ENCODE results near the gene SF3B1. TPM values are rescaled to one million over a fixed set of nuclear protein-coding genes. Genes with fewer than 3 reads are reported as not detected.

Gene SF3B1
- total and polyA plus RNA-seq, 2 of the 13 experiments (the other 11 are each of a cell fraction or from before 2014, with no cell fraction given), result 387 to 750 TPM

DNA sequence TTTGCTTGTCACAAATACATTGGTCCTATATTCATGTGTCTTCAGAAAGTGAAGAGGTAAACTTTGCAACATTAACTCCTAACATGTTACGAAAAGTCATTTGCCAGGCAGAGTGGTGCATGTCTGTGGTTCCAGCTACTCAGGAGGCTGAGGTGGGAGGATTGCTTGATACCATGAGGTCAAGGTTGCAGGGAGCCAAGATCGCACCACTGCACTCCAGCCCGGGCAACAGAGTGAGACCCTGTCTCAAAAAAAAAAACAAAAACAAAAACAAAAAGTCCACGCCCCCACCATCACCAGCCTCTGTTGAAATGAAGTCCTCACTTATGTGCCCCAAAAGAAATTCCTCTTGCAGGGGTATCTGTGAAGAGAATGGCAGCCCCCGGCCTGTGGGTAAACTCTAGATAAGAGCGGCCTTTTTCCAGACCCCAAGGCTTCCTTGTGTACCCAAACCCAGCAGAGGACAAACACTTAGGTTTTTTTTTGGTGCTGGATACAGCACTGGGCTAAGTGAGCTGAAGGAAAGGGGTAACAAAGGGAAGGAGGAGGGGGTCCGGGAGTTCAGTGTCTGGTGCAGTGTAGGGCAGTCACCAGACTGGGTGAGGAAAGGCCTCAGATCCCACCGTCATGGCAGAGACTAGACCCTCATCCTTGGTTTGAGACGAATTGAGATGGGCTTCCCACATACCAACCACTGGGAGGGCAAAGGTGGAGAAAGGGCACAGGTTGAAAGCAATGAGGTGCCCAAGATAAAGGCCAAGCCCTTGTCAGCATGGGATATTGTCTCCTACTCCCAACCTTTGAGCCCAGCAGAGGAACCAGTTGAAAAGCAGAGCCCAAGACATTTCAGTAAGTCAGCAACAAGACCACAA, 45.6 kb upstream of the SF3B1 start (continued):
- TF ChIP-seq, protein P1, sequence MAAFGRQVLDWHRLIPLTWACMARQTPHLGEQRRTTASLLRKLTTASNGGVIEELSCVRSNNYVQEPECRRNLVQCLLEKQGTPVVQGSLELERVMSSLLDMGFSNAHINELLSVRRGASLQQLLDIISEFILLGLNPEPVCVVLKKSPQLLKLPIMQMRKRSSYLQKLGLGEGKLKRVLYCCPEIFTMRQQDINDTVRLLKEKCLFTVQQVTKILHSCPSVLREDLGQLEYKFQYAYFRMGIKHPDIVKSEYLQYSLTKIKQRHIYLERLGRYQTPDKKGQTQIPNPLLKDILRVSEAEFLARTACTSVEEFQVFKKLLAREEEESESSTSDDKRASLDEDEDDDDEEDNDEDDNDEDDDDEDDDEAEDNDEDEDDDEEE (CRISPR knock-in tag; IDR thresholded peaks at IDR 0.05), result no peak
- TF ChIP-seq, protein P2, sequence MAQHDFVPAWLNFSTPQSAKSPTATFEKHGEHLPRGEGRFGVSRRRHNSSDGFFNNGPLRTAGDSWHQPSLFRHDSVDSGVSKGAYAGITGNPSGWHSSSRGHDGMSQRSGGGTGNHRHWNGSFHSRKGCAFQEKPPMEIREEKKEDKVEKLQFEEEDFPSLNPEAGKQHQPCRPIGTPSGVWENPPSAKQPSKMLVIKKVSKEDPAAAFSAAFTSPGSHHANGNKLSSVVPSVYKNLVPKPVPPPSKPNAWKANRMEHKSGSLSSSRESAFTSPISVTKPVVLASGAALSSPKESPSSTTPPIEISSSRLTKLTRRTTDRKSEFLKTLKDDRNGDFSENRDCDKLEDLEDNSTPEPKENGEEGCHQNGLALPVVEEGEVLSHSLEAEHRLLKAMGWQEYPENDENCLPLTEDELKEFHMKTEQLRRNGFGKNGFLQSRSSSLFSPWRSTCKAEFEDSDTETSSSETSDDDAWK (CRISPR knock-in tag; IDR thresholded peaks at IDR 0.05), result no peak
- TF ChIP-seq ZNF20 (CRISPR knock-in tag; IDR thresholded peaks at IDR 0.05) (no peak), SRF (IDR thresholded peaks at IDR 0.05; ENCODE audit: low read depth, low read length) (no peak), ZNF484 (CRISPR knock-in tag; IDR thresholded peaks at IDR 0.05; ENCODE audit: borderline replicate concordance, low read depth) (no peak), ZNF75D (CRISPR knock-in tag; IDR thresholded peaks at IDR 0.05; ENCODE audit: borderline replicate concordance) (no peak), ZBTB7B (CRISPR knock-in tag; IDR thresholded peaks at IDR 0.05) (0 out of 2 replicates have a peak, but pooled peaks have one; percentile 19), CENPX (CRISPR knock-in tag; IDR thresholded peaks at IDR 0.05) (no peak), MEIS1 (CRISPR knock-in tag; IDR thresholded peaks at IDR 0.05; ENCODE audit: borderline replicate concordance) (0 out of 2 replicates have a peak, but pooled peaks have one; percentile 0), NFRKB (IDR thresholded peaks at IDR 0.05) (no peak), ZFY (CRISPR knock-in tag; IDR thresholded peaks at IDR 0.05) (peak; percentile 43), ZNF549 (CRISPR knock-in tag; IDR thresholded peaks at IDR 0.05) (no peak), DNMT3B (CRISPR knock-in tag; conservative IDR thresholded peaks at IDR 0.05) (no peak), RBM39 (IDR thresholded peaks at IDR 0.05; ENCODE audit: low read depth, low read length, poor library complexity, severe bottlenecking) (no peak), HNF4A (CRISPR knock-in tag; IDR thresholded peaks at IDR 0.05) (0 out of 2 replicates have a peak, but pooled peaks have one; percentile 20), KDM2A (CRISPR knock-in tag; IDR thresholded peaks at IDR 0.05; ENCODE audit: borderline replicate concordance, low read depth) (0 out of 2 replicates have a peak, but pooled peaks have one; percentile 26), MAZ (IDR thresholded peaks at IDR 0.05; ENCODE audit: borderline replicate concordance, low read depth, low read length) (no peak), MAZ (CRISPR knock-in tag; IDR thresholded peaks at IDR 0.05; ENCODE audit: low read depth) (0 out of 2 replicates have a peak, but pooled peaks have one; percentile 1)
- TF ChIP-seq, protein P3, sequence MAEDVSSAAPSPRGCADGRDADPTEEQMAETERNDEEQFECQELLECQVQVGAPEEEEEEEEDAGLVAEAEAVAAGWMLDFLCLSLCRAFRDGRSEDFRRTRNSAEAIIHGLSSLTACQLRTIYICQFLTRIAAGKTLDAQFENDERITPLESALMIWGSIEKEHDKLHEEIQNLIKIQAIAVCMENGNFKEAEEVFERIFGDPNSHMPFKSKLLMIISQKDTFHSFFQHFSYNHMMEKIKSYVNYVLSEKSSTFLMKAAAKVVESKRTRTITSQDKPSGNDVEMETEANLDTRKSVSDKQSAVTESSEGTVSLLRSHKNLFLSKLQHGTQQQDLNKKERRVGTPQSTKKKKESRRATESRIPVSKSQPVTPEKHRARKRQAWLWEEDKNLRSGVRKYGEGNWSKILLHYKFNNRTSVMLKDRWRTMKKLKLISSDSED (CRISPR knock-in tag; IDR thresholded peaks at IDR 0.05), result no peak
- TF ChIP-seq, protein P4, sequence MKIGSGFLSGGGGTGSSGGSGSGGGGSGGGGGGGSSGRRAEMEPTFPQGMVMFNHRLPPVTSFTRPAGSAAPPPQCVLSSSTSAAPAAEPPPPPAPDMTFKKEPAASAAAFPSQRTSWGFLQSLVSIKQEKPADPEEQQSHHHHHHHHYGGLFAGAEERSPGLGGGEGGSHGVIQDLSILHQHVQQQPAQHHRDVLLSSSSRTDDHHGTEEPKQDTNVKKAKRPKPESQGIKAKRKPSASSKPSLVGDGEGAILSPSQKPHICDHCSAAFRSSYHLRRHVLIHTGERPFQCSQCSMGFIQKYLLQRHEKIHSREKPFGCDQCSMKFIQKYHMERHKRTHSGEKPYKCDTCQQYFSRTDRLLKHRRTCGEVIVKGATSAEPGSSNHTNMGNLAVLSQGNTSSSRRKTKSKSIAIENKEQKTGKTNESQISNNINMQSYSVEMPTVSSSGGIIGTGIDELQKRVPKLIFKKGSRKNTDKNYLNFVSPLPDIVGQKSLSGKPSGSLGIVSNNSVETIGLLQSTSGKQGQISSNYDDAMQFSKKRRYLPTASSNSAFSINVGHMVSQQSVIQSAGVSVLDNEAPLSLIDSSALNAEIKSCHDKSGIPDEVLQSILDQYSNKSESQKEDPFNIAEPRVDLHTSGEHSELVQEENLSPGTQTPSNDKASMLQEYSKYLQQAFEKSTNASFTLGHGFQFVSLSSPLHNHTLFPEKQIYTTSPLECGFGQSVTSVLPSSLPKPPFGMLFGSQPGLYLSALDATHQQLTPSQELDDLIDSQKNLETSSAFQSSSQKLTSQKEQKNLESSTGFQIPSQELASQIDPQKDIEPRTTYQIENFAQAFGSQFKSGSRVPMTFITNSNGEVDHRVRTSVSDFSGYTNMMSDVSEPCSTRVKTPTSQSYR (CRISPR knock-in tag; IDR thresholded peaks at IDR 0.05; ENCODE audit: borderline replicate concordance), result 0 out of 2 replicates have a peak, but pooled peaks have one; percentile 14
- TF ChIP-seq, protein P5, sequence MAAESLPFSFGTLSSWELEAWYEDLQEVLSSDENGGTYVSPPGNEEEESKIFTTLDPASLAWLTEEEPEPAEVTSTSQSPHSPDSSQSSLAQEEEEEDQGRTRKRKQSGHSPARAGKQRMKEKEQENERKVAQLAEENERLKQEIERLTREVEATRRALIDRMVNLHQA (CRISPR knock-in tag; IDR thresholded peaks at IDR 0.05), result no peak
